ENCODE data around the gene TMPRSS4. TPM values are rescaled to one million over a fixed set of nuclear protein-coding genes. Genes with fewer than 3 reads are reported as not detected.

Gene TMPRSS4
- total RNA-seq, 1 experiment from 2014 or later: not detected

DNA sequence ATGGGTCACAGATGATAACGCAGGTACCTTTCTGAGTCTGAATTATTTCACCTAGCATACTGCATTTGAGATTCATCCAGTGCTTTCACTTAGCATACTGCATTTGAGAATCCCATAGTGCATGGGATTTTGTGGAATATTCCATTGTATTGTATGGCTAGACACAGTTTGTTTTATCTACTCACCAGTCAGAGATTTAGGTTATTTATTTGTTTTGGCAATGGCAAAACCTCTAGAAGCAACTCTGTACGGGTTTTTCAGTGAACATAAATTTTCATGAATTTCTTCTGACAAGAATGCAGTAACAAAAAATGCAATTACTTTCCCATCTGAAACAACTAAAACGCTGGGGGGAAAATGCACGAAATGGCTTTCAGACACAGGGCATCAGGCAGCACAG is 51.4 kb downstream of the TMPRSS4 start:
- intact Hi-C loops (cut with micrococcal nuclease; ENCODE audit: unreplicated experiment): no loop called here
- Histone ChIP-seq H3K4me3 (ENCODE audit: low read depth, low read length, poor library complexity, severe bottlenecking) (no peak overlapping the region), H3K9me3 (ENCODE audit: low read depth, low read length, poor library complexity, severe bottlenecking) (no peaks in the 10 kb centered on the region), H3K4me1 (ENCODE audit: insufficient read depth, low read length, poor library complexity, severe bottlenecking) (no peaks in the 10 kb centered on the region), H3K27ac (ENCODE audit: low read depth, low read length, poor library complexity, severe bottlenecking) (no peak overlapping the region), H3K27me3 (replicated peaks; ENCODE audit: insufficient read depth, low read depth, low read length, poor library complexity) (no peaks in the 10 kb centered on the region), H3K36me3 (ENCODE audit: insufficient read depth, low read length, poor library complexity, severe bottlenecking) (no peaks in the 10 kb centered on the region)
- CTCF ChIA-PET: no interaction called here
- POLR2A ChIA-PET (ENCODE audit: low non-redundant PET): no interaction called here
- no peak for DNase-seq (ENCODE audit: low spot score)
- no TSS peak for BruUV-seq (replicated peaks)
- TF ChIP-seq, protein P1, sequence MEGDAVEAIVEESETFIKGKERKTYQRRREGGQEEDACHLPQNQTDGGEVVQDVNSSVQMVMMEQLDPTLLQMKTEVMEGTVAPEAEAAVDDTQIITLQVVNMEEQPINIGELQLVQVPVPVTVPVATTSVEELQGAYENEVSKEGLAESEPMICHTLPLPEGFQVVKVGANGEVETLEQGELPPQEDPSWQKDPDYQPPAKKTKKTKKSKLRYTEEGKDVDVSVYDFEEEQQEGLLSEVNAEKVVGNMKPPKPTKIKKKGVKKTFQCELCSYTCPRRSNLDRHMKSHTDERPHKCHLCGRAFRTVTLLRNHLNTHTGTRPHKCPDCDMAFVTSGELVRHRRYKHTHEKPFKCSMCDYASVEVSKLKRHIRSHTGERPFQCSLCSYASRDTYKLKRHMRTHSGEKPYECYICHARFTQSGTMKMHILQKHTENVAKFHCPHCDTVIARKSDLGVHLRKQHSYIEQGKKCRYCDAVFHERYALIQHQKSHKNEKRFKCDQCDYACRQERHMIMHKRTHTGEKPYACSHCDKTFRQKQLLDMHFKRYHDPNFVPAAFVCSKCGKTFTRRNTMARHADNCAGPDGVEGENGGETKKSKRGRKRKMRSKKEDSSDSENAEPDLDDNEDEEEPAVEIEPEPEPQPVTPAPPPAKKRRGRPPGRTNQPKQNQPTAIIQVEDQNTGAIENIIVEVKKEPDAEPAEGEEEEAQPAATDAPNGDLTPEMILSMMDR (conservative IDR thresholded peaks at IDR 0.05; ENCODE audit: low read depth, low read length): no peak
- no peak for TF ChIP-seq EZH2 (IDR thresholded peaks at IDR 0.05; ENCODE audit: borderline replicate concordance, low read depth, low read length, poor library complexity, severe bottlenecking)

DNA sequence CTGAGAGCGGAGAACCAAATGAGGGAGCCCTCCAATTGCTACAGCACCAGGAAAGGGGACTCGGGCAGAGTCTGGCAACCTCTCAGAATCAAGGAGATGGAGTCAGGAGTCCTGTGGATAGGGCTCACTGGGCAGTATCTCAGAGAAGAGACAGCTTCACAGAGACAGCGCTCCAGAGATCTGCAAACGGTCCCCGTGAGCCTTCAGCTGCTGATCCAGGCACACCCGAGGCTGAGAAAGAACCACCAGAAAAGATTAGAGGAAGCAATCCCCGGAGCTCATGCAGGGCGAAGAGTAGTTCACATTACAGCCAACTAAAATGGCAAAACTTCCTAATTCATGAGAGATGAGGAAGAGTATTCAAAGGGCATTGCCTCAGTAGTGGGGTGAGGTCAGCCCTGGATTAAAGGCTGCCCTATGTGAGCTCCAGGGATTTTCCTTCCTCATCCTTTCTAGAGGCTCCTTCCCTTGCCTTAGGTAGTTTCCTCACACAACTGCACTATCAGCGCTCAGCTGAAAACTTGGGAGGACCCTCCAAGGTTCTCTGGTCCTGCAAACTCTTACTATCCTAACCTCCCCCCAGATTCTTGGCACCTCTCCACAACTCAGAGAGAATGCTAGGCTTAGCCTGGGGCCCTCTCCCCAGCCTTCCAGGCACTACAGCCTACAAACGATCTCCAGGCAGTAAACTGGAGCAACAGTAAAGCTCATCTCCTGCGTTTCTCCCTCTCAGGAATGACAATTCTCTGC is 52.0 kb downstream of the TMPRSS4 start:
- no TSS peak for BruUV-seq (replicated peaks)
- Histone ChIP-seq H3K9me3 (ENCODE audit: low read depth, low read length, poor library complexity, severe bottlenecking) (no peaks in the 10 kb centered on the region), H3K27ac (ENCODE audit: low read depth, low read length, poor library complexity, severe bottlenecking) (no peak overlapping the region), H3K4me3 (ENCODE audit: low read depth, low read length, poor library complexity, severe bottlenecking) (no peak overlapping the region), H3K27me3 (replicated peaks; ENCODE audit: insufficient read depth, low read depth, low read length, poor library complexity) (no peaks in the 10 kb centered on the region), H3K36me3 (ENCODE audit: insufficient read depth, low read length, poor library complexity, severe bottlenecking) (no peaks in the 10 kb centered on the region), H3K4me1 (ENCODE audit: insufficient read depth, low read length, poor library complexity, severe bottlenecking) (no peaks in the 10 kb centered on the region)
- no peak for DNase-seq (ENCODE audit: low spot score)
- TF ChIP-seq, protein P1 (conservative IDR thresholded peaks at IDR 0.05; ENCODE audit: low read depth, low read length): no peak
- no peak for TF ChIP-seq EZH2 (IDR thresholded peaks at IDR 0.05; ENCODE audit: borderline replicate concordance, low read depth, low read length, poor library complexity, severe bottlenecking)
- intact Hi-C loops (cut with micrococcal nuclease; ENCODE audit: unreplicated experiment): no loop called here
- POLR2A ChIA-PET (ENCODE audit: low non-redundant PET): no interaction called here
- CTCF ChIA-PET: no interaction called here

DNA sequence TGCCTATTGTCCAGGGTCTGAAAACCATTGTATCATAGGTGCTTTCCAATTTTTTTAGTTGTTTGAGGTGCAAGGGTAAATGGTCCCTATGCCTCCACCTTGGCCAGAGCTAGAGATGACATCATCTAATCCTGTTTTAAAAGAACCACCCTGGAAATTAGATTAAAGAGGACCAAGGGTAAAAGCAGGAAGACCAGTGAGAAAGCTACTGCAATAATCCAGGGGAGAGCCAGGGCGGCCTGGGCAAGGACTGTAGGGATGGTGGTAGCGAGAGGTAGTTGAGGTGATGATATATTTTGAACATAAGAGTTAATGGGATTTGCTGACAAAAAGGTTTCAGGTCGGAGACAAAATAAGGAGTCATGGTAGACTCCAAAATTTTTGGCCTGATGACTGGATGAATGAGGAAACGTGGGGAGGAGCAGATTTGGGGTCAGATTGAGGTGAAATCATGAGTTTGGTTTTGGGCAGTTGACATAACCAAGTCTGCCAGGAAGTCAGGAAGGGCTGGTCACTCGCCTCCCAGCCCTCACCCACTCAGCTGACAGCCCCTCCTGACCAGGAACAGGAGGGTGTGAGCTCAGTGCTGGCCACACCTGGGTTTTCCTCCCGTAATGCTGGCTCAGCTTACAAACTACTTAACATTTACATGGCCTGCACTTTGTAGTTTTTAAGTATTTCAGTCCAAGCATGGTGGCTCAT is 52.7 kb downstream of the TMPRSS4 start:
- Histone ChIP-seq H3K9me3 (ENCODE audit: low read depth, low read length, poor library complexity, severe bottlenecking) (no peaks in the 10 kb centered on the region), H3K36me3 (ENCODE audit: insufficient read depth, low read length, poor library complexity, severe bottlenecking) (no peaks in the 10 kb centered on the region), H3K4me1 (ENCODE audit: insufficient read depth, low read length, poor library complexity, severe bottlenecking) (no peaks in the 10 kb centered on the region), H3K4me3 (ENCODE audit: low read depth, low read length, poor library complexity, severe bottlenecking) (no peak overlapping the region), H3K27me3 (replicated peaks; ENCODE audit: insufficient read depth, low read depth, low read length, poor library complexity) (no peaks in the 10 kb centered on the region), H3K27ac (ENCODE audit: low read depth, low read length, poor library complexity, severe bottlenecking) (no peak overlapping the region)
- no peak for DNase-seq (ENCODE audit: low spot score)
- CTCF ChIA-PET: no interaction called here
- no TSS peak for BruUV-seq (replicated peaks)
- POLR2A ChIA-PET (ENCODE audit: low non-redundant PET): no interaction called here
- no peak for TF ChIP-seq EZH2 (IDR thresholded peaks at IDR 0.05; ENCODE audit: borderline replicate concordance, low read depth, low read length, poor library complexity, severe bottlenecking)
- TF ChIP-seq, protein P1 (conservative IDR thresholded peaks at IDR 0.05; ENCODE audit: low read depth, low read length): no peak
- intact Hi-C loops (cut with micrococcal nuclease; ENCODE audit: unreplicated experiment): no loop called here
